Measurements from ENCODE around the gene DHRS12.

The DHRS12 gene

GRCh38 chr13:51765142-51765515 lies 38.8 kb downstream of the DHRS12 start:
- Mint-ChIP-seq H3K27ac (peak overlapping the region; percentile 87), H3K9me3 (no peaks in the 10 kb centered on the region), H3K4me1 (peaks cover 26% of the 10 kb centered on the region), H3K4me3 (peak overlapping the region; percentile 61), H3K36me3 (peaks cover 21% of the 10 kb centered on the region), H3K27me3 (no peaks in the 10 kb centered on the region)
- CTCF ChIA-PET = interaction anchor here (1.2 to 1.6 kb wide), 3 partner anchors 30 to 312 kb away, joined by 3 to 4 read pairs (median 4); partner anchors contain the start of gene INTS6
- DNase-seq = no peak

- H3K36me3 Mint-ChIP-seq = peaks cover 24% of the 10 kb centered on the region
- no peaks in the 10 kb centered on the region for H3K27me3 Mint-ChIP-seq
- H3K4me1 Mint-ChIP-seq = peaks cover 26% of the 10 kb centered on the region
- no peaks in the 10 kb centered on the region for H3K9me3 Mint-ChIP-seq
- CTCF ChIA-PET = interaction anchor here (0.9 to 1.6 kb wide), 10 partner anchors 23 to 467 kb away, joined by 3 to 6 read pairs (median 4); partner anchors contain the start of gene INTS6
- peak; percentile 61 for DNase-seq
- H3K4me3 Mint-ChIP-seq = peak overlapping the region; percentile 61
- peak overlapping the region; percentile 87 for H3K27ac Mint-ChIP-seq
Measured at GRCh38 chr13:51764184-51765141, 39.5 kb downstream of the DHRS12 start.

GRCh38 chr13:51763486-51763885 lies 40.5 kb downstream of the DHRS12 start:
- Mint-ChIP-seq H3K4me1 (peaks cover 26% of the 10 kb centered on the region), H3K27me3 (no peaks in the 10 kb centered on the region), H3K27ac (peak overlapping the region; percentile 10), H3K9me3 (no peaks in the 10 kb centered on the region), H3K36me3 (peaks cover 27% of the 10 kb centered on the region), H3K4me3 (no peak overlapping the region)
- CTCF ChIA-PET = interaction anchor here (1.0 to 1.6 kb wide), 3 partner anchors 23 to 173 kb away, joined by 4 to 6 read pairs (median 4); no protein-coding TSS in a partner anchor
- DNase-seq = no peak

GRCh38 chr13:51761643-51762350 lies 42.2 kb downstream of the DHRS12 start:
- peaks cover 26% of the 10 kb centered on the region for H3K4me1 Mint-ChIP-seq
- no peak overlapping the region for H3K27ac Mint-ChIP-seq
- DNase-seq = no peak
- H3K4me3 Mint-ChIP-seq = no peak overlapping the region
- H3K9me3 Mint-ChIP-seq = no peaks in the 10 kb centered on the region
- H3K27me3 Mint-ChIP-seq = no peaks in the 10 kb centered on the region
- CTCF ChIA-PET = no interaction called here
- H3K36me3 Mint-ChIP-seq = peaks cover 28% of the 10 kb centered on the region

GRCh38 chr13:51760592-51760991 lies 43.4 kb downstream of the DHRS12 start:
- Mint-ChIP-seq H3K27ac (no peak overlapping the region), H3K9me3 (no peaks in the 10 kb centered on the region), H3K4me3 (no peak overlapping the region), H3K36me3 (peaks cover 31% of the 10 kb centered on the region), H3K4me1 (peaks cover 23% of the 10 kb centered on the region), H3K27me3 (no peaks in the 10 kb centered on the region)
- CTCF ChIA-PET = interaction anchor here (0.7 kb wide), 1 partner anchor 55 kb away, joined by 3 read pairs; no protein-coding TSS in a partner anchor
- no peak for DNase-seq

GRCh38 chr13:51759240-51759639 lies 44.7 kb downstream of the DHRS12 start:
- Mint-ChIP-seq H3K36me3 (peaks cover 34% of the 10 kb centered on the region), H3K27me3 (no peaks in the 10 kb centered on the region), H3K27ac (no peak overlapping the region), H3K9me3 (no peaks in the 10 kb centered on the region), H3K4me1 (peaks cover 9% of the 10 kb centered on the region), H3K4me3 (no peak overlapping the region)
- no peak for DNase-seq
- CTCF ChIA-PET = no interaction called here

GRCh38 chr13:51758691-51759090 lies 45.3 kb downstream of the DHRS12 start:
- CTCF ChIA-PET = interaction anchor here (1.5 kb wide), 1 partner anchor 305 kb away, joined by 3 read pairs; no protein-coding TSS in a partner anchor
- DNase-seq = no peak
- Mint-ChIP-seq H3K4me3 (no peak overlapping the region), H3K27ac (no peak overlapping the region), H3K36me3 (peaks cover 34% of the 10 kb centered on the region), H3K4me1 (peaks cover 4% of the 10 kb centered on the region), H3K9me3 (no peaks in the 10 kb centered on the region), H3K27me3 (no peaks in the 10 kb centered on the region)

- H3K36me3 Mint-ChIP-seq = peaks cover 38% of the 10 kb centered on the region
- H3K4me3 Mint-ChIP-seq = no peak overlapping the region
- H3K27ac Mint-ChIP-seq = no peak overlapping the region
- CTCF ChIA-PET = interaction anchor here (0.8 kb wide), 1 partner anchor 41 kb away, joined by 5 read pairs; no protein-coding TSS in a partner anchor
- no peaks in the 10 kb centered on the region for H3K4me1 Mint-ChIP-seq
- H3K9me3 Mint-ChIP-seq = no peaks in the 10 kb centered on the region
- no peaks in the 10 kb centered on the region for H3K27me3 Mint-ChIP-seq
- no peak for DNase-seq
Measured at GRCh38 chr13:51756651-51757050, 47.3 kb downstream of the DHRS12 start.

GRCh38 chr13:51747438-51748434 lies 56.2 kb downstream of the DHRS12 start:
- DNase-seq = no peak
- no peaks in the 10 kb centered on the region for H3K4me1 Mint-ChIP-seq
- no peak overlapping the region for H3K27ac Mint-ChIP-seq
- H3K9me3 Mint-ChIP-seq = peaks cover 12% of the 10 kb centered on the region
- no peak overlapping the region for H3K4me3 Mint-ChIP-seq
- H3K36me3 Mint-ChIP-seq = peaks cover 36% of the 10 kb centered on the region
- CTCF ChIA-PET = no interaction called here
- no peaks in the 10 kb centered on the region for H3K27me3 Mint-ChIP-seq

- H3K4me1 Mint-ChIP-seq = no peaks in the 10 kb centered on the region
- H3K9me3 Mint-ChIP-seq = peaks cover 12% of the 10 kb centered on the region
- H3K4me3 Mint-ChIP-seq = no peak overlapping the region
- peaks cover 32% of the 10 kb centered on the region for H3K36me3 Mint-ChIP-seq
- no peak overlapping the region for H3K27ac Mint-ChIP-seq
- no peaks in the 10 kb centered on the region for H3K27me3 Mint-ChIP-seq
- no peak for DNase-seq
- CTCF ChIA-PET = no interaction called here
Measured at GRCh38 chr13:51746802-51747201, 57.2 kb downstream of the DHRS12 start.

GRCh38 chr13:51745243-51745642 lies 58.7 kb downstream of the DHRS12 start:
- Mint-ChIP-seq H3K27ac (no peak overlapping the region), H3K27me3 (no peaks in the 10 kb centered on the region), H3K4me1 (no peaks in the 10 kb centered on the region), H3K9me3 (peaks cover 12% of the 10 kb centered on the region), H3K4me3 (no peak overlapping the region), H3K36me3 (peaks cover 29% of the 10 kb centered on the region)
- no peak for DNase-seq
- CTCF ChIA-PET = no interaction called here

- Mint-ChIP-seq H3K9me3 (peaks cover under 1% of the 10 kb centered on the region), H3K4me3 (no peak overlapping the region), H3K27ac (no peak overlapping the region), H3K27me3 (no peaks in the 10 kb centered on the region), H3K4me1 (peaks cover 2% of the 10 kb centered on the region), H3K36me3 (peaks cover 30% of the 10 kb centered on the region)
- no peak for DNase-seq
- CTCF ChIA-PET = interaction anchor here (0.6 to 1.3 kb wide), 4 partner anchors 11 to 439 kb away, joined by 3 to 4 read pairs (median 3); no protein-coding TSS in a partner anchor
Measured at GRCh38 chr13:51742611-51743010, 61.4 kb downstream of the DHRS12 start.

GRCh38 chr13:51742031-51742430 lies 61.9 kb downstream of the DHRS12 start:
- Mint-ChIP-seq H3K9me3 (no peaks in the 10 kb centered on the region), H3K4me3 (no peak overlapping the region), H3K36me3 (peaks cover 31% of the 10 kb centered on the region), H3K27me3 (no peaks in the 10 kb centered on the region), H3K27ac (no peak overlapping the region), H3K4me1 (peaks cover 4% of the 10 kb centered on the region)
- DNase-seq = no peak
- CTCF ChIA-PET = interaction anchor here (0.6 to 1.3 kb wide), 4 partner anchors 11 to 439 kb away, joined by 3 to 4 read pairs (median 3); no protein-coding TSS in a partner anchor

All from activated naive CD4-positive, alpha-beta T cell treated with anti-CD3 and anti-CD28 coated beads, Interleukin-2, amount 10 ng/mL, durations not matched to agents 7 days and 5 days (primary cell).